Epithelial cell of prostate (primary cell): ENCODE measurements around the gene LMAN1.

Source experiments
- DNase-seq: peaks from one replicate; pipeline ENCODE4 v3.0.0-alpha.2; 2011; ENCODE audit warnings: low read depth, low spot score
- H3K27ac ChIP-seq: fragments of 450-650 bp; 2 replicates; pipeline ENCODE4 v1.5.1; 2017; ENCODE audit warnings: mild to moderate bottlenecking

The LMAN1 gene, protein sequence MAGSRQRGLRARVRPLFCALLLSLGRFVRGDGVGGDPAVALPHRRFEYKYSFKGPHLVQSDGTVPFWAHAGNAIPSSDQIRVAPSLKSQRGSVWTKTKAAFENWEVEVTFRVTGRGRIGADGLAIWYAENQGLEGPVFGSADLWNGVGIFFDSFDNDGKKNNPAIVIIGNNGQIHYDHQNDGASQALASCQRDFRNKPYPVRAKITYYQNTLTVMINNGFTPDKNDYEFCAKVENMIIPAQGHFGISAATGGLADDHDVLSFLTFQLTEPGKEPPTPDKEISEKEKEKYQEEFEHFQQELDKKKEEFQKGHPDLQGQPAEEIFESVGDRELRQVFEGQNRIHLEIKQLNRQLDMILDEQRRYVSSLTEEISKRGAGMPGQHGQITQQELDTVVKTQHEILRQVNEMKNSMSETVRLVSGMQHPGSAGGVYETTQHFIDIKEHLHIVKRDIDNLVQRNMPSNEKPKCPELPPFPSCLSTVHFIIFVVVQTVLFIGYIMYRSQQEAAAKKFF

GRCh38 chr18:59358712-59359575, at the start of gene LMAN1:
TSS of gene LMAN1 (minus strand) at chr18:59359265. CDS start at chr18:59359244, 21 bp downstream.
- peak within 1 kb of the TSS; percentile 65 for H3K27ac ChIP-seq
- DNase-seq = peak; percentile 51

- no peak overlapping the region for H3K27ac ChIP-seq
- DNase-seq = peak; percentile 24
Measured at GRCh38 chr18:59402432-59403090, 43.5 kb upstream of the LMAN1 start.

DNA sequence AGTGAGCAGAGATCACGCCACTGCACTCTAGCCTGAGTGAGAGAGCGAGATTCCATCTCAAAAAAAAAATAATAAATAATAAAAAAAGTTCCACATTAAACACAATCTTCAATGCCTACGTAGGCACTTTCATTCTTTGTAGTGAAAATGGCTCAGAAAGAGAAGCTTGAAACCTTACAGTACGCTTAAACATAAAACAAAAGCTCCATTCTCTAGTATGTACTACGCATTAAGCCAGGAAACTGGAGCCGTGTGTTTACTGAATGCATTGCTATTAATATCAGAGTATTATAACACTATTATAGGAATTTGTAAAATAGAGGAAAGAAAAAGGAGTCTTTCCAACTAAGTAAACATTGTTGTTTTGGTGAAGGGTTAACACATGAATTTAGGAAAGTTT, 41.3 kb upstream of the LMAN1 start:
- H3K27ac ChIP-seq = no peak overlapping the region
- DNase-seq = no peak

DNA sequence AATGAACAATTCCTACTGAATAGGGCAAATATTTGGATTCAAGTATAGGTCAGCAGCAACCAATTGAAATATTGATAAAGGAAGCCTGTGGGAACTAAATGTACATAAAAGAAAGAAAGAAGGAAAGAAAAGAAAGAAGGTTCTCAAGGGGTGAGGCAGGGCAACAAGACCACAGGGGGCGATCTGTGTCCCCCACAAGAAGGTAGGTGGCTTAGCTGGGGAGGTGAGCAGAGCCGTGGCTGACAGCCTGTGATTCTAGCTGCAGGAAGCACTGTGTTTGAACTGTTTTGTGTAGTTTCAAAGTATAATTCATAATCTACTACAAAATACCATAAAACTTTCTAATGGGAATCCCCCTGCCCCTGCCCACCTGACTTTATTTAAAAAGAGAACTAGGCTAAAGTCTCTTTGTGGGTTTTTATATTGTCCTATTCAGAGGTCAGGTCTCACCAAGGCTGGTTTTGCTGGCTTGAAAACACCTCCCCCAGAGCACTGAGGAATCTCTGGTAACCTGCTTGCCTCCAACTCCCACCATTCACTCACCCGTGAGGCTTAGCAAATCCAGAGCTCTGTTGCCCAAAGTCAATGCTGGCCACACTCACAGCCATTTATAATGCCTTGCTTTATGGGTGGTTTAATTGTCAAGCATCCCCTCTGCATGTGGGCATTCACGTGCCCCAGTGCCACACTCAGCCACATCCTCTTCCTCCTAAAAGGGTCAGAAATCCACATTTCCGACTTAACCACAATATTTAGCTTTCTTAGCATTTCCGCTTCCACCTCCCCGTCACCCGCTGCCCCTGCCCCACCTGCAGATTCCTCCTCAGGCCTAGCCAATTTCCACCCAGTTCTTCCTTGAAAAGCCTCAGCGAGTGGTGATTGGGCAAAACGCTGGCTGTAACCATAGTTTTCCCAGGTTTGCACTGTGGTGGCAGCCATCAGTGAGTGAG, 36.4 kb upstream of the LMAN1 start:
- no peak for DNase-seq
- no peak overlapping the region for H3K27ac ChIP-seq

DNA sequence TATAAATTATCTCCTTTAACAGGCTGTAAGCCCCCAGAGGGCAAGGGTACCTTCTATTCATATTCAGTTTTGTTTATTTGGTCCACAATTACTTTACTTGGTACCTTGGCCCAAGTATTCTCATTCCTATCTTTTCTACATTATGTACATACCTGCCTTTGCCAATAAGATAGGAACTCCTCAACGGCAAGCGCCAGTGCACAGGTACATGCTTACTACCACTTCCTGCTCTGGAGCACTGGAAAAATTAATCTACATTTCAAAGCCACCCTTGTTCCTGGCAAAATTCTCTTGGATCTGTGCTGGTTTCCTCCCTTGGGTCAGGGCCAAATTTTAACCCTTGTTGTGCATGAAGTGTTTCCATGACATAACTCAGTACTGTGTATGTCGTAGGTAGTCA, 34.3 kb upstream of the LMAN1 start:
- DNase-seq = no peak
- no peak overlapping the region for H3K27ac ChIP-seq

GRCh38 chr18:59388817-59389216, 29.8 kb upstream of the LMAN1 start:
- H3K27ac ChIP-seq = no peak overlapping the region
- no peak for DNase-seq

DNA sequence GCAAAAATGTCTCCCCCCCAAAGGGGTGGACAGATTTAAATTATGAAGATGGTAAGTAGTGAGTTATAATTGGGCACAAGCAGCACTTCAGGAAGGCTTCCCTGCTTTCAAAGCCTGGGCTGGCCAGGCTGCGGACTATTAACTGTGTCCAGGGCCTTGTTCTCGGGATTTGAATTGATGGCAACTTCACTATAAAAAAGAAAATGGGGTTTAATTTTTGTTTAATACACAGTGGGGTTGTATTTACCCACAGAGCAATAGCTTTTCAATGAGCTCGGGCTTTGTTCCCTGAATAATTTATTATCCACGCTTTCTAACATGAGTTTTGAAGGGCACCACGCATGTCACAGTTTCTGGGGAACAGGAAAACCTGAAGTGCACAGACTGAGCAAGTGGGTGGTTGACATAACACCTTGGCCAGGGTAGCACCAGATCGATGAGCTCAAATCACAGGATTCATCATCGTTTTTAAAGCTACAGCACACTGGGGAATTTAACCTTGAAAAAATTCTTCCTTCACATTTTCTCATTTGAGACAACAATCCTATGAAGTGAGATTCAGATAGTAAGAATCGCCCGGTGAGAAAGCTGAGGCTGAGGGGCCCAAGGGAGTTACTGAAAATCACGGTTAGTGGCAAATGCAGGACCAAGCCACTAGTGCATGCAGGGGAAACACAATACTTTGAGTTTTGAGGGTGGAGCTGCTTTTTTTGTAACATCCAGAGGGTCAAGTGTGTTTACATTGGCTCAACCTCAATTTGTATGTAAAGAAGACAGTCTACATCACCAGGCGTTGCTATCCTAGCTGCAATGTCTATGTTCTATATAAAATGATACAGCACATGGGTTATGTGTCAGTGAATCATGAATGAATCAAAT, 28.9 kb upstream of the LMAN1 start:
- no peak overlapping the region for H3K27ac ChIP-seq
- no peak for DNase-seq

GRCh38 chr18:59386909-59387686, 28.0 kb upstream of the LMAN1 start:
- H3K27ac ChIP-seq = no peak overlapping the region
- no peak for DNase-seq

DNA sequence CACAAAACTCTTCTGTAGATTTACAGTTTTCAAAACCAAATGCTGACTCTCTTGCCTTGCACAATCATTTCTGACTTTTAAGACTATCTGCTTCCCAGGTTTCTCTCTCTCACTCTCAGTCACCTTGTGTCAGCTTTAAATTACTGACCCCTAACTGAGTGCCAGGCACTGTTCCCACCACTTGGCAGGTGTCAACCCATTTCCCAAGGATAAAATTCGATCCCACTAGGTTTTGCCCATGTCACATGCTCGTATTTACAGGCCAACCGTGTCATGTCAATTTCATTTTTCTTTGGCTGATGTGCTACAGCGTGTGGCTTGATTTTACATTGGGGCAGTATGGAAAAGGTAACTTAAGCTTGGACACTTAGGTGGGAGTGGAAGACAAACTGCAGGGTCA, 26.1 kb upstream of the LMAN1 start:
- no peak for DNase-seq
- H3K27ac ChIP-seq = no peak overlapping the region

GRCh38 chr18:59383851-59384250, 24.8 kb upstream of the LMAN1 start:
- DNase-seq = no peak
- H3K27ac ChIP-seq = no peak overlapping the region

- no peak overlapping the region for H3K27ac ChIP-seq
- no peak for DNase-seq
Measured at GRCh38 chr18:59382383-59382782, 23.3 kb upstream of the LMAN1 start.

GRCh38 chr18:59381949-59382348, 22.9 kb upstream of the LMAN1 start:
- no peak for DNase-seq
- H3K27ac ChIP-seq = no peak overlapping the region

GRCh38 chr18:59380706-59381105, 21.6 kb upstream of the LMAN1 start:
- DNase-seq = no peak

DNA sequence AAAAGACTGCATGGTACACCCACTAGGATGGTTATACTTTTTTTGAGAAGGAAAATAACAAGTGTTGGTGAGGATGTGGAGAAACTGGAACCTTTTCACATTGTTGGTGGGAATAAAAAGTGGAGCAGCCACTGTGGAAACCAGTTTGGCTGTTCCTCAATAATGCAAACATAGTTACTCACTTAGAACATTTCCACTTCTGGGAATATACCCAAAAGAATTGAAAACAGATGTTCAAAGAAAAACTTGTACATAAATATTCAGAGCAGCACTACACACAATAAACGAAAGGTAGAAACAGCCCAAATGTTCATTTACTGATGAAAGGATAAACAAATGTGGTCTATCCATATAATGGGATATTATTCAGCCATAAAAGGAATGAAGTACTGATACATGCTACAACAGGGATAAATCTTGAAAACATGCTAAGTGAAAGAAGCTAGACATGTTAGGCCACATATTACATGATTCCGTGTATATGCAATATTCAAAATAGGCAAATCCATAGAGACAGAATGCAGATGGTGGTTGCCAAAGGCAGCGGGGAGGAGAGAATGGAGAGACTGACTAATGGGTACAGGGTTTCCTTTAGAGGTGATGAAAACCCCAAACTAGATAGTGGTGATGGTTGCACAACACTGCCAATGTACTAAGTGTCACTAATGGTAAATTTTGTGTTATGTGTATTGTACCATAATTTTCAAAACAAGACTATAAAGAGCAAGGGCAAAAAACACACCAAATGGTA, 20.9 kb upstream of the LMAN1 start:
- DNase-seq = no peak
- no peak overlapping the region for H3K27ac ChIP-seq

More at GRCh38 chr18:59380706-59381105, 21.6 kb upstream of the LMAN1 start:
- H3K27ac ChIP-seq = no peak overlapping the region

DNA sequence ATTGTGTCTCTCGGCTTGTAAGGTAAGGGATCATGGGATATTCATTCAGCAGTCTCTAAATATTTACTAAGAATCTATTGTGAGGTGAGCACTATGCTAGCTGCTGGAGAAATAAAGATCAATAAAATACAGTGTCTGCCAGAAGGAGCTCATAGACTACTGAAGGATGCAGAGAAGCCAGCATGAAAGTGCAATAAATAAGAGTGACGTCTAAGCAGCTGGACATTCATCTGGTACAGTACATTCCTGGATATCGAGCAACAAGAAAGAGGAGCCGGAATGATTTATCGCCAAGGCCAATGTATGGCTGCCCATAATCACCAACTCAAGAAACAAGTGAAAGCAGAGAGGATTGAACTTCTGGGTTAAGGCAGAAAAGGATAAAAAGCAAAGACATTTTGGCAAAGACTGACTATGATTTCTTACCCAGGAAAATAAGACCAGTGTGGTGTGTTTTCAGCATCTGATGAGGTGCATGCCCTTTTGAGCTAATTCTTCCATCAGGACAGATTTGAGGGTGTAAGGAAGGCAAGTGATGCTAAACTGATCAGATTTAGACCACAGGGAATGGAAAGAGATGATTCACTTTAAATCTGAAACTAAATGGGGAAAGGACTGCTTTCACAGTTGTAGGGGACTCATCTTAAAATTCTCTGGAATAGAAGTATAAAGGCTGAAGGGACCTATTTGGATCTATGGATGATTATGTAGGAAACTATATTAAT, 18.7 kb upstream of the LMAN1 start:
- no peak for DNase-seq
- H3K27ac ChIP-seq = no peak overlapping the region

- H3K27ac ChIP-seq = no peak overlapping the region
- DNase-seq = no peak
Measured at GRCh38 chr18:59376351-59376935, 17.4 kb upstream of the LMAN1 start.
